AG08396 (cell line): ENCODE measurements around the gene ZNF107.

Experiments used
- DNase-seq: peaks from one replicate; pipeline ENCODE4 v3.0.0; 2012; ENCODE audit warnings: low spot score, mixed read lengths

Gene ZNF107

DNA sequence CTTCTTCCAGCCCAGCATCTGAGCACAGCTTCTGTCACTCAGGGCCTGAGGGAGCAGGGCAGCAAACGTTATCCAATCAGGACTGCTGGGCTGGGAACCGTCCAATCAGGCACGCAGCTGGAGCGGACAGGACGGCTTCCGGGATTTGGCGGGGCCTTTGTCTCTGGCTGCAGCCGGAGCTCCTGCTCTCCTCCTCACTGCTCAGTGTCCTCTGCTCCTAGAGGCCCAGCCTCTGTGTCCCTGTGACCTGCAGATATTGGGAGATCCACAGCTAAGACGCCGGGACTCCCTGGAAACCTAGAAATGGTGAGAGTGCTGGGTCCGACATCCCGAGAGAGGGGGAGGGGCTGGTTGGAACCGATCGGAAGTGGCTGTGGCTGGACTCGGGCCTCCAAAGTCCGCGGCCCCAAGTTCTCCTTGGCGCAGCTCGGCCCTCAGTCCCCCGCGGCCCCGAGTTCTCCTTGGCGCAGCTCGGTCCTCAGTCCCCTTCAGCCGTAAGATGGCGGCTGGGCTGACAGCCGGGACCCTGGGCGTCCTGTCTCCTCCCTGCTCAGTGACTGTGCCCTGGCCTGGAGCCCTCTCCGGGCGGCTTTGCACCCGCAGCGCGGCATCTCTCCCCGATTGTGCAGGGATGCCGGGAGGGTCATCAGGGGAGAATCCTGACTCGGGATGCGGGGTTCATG is at the start of gene ZNF107:
Gene ZNF107, plus strand, starts transcription at position 154 of the 683 bp plus-strand sequence. Its CDS starts 150 bp downstream, at position 304.
- DNase-seq = peak; percentile 92

DNA sequence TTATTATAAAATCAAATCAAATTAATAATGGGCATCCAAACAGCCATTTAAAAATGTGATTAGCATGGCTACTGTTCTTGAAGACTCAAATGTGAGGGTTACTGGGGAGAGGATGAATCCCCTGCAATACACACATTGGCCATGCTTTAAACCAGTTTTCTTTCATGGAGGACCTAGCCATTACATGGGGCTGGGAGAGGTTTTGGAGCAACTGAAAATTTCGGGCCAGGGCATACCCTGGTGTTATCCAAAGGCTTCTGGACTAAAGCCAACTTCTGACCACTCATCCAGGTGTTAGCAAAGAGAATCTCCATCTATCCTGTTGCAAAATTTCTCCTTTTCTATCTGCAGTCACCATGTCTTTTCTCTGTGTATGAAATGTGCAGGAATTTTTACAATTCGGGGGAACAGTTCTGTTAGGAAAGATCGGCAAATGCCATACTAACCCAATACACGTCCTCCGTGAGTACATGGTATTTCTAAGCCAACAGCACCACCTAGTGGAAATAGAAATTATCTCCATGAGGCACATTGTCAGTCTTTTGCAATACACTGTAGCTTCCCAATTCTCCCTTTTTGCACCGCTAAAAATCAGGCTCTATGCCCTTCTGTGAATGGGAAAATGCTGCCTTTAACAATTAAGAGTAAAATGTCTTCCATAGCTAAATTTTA is 47.0 kb upstream of the ZNF107 start:
- DNase-seq = peak; percentile 14

DNA sequence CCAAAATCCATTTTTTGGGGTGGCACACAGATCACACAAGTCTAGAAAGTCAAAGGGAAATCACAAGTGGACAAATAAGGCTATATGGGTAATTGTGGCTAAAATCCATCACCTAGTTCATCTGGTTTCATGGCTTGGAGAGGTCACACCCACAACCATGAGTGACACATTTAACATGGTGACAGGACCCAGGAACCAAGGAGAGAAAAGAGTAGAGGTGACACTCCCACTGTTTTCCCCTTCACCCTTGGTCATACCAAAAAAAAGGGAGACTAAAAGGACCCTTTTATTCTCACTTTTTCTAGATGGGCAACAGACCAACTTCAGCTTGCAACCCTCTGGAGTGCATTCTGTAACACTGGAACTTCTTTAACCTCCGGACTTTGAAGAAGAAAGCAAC is 46.2 kb upstream of the ZNF107 start:
- no peak for DNase-seq

DNA sequence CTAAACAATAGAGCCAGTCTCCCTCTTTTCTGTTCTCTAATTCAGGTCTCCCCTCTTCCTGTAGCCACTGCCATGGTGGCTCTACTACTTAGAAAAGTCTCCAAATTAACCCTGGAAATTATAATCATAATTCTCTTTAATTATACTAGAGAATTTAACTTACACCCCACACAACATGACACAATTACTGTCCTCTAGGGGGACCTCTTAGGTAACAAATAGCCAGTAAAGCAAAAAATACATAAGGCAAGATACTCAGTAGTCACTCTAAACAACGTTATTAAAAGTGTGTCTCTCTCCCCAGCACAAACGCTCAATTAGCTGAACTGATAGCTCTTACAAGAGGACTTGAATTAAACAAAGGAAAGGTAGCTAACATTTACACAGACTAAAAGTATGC is 44.3 kb upstream of the ZNF107 start:
- DNase-seq = no peak

DNA sequence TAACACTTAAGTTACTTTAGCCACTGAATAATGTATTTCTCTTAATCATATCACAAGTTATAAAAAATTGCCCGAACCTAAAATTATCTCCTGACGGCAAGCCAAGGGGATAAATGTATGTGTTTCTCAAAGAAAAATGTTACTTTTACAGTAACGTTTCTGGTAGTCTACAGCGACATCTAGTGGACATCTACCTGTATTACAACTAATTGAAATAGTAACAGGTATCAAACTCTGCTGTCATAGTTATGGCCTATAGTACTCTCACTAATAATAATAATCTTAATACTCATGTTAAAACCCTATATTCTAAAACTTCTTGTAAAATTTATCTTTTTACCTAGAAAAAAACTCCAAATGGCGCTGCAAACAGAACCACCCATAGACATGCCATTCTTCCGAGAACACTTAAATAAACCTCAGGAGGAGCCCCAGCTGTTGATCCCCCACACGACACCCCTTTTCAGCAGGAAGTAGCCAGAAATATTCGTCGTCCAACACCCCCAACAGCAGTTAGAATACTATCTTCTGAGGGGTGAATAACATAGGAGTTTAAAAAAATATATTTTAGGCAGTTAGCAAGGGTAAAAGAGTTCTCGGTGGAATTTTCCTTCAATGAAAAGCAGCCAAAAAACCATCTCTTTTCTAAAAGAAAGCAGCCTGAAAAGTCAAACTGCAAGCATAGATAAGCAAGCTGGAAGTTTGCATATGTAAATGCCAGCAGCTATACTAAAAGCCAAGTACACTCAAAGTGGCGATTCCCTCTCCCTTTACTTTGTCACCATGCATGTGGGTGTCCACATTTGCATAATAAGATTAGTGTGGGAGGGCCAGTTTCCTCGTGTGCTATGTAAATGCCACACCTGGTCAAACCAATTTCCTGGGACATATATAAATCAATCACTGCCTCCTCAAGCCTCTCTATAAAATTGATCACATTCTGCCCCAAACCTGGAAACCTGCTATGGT is 40.5 kb upstream of the ZNF107 start:
- no peak for DNase-seq

DNA sequence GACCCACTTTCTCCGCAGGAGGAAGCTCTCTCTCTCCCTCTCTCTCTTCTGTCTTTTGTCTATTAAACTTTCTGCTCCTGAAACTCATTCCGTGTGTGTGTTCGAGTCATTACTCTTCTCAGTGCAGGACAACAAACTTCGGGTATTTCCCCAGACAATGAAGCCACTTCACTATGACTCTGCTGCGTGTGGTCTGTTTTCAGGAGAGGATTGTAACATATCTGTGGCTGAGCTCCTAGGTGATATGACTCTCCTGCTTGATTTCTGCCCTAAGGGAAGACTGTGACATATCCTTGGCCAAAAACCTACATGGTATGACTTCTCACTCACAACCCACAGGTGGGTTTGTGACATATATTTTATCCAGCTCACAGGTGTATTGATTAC is 39.9 kb upstream of the ZNF107 start:
- DNase-seq = no peak

DNA sequence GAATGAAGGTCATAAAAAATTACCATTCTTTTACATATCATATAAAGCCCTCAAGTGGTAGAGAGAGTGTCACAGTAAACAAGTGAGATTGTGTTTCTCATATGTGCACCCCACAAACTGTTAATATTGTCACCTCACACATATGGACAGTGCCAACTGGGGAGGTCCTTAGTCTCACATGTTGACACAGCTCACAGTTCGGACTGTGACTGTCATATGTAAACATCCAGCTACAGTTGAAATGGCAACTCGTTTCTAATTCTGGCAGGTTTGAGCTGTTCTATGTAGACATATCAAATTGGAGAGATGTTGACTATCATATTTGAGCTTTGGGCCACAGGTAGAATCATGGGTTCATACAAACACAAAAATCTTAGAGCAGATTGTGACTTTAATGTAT is 39.4 kb upstream of the ZNF107 start:
- DNase-seq = no peak

DNA sequence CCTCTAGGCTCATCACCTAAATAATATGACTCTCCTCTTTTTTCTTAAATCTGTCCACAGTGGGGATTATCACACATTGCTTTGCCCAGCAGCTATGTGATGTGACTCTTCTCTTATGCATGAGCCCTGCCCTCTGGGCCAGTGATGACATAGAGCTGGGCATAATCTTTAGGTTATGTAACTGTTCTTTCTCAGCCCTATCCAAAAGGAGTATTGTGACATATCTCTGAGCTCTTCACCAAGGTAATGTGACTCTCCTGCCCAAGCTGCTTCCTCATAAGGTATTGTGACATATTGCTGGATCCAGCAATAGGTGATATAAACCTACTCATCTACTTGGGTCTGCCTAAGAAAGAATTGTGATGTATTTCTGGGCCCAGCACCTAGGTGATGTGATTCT is 37.7 kb upstream of the ZNF107 start:
- DNase-seq = no peak

DNA sequence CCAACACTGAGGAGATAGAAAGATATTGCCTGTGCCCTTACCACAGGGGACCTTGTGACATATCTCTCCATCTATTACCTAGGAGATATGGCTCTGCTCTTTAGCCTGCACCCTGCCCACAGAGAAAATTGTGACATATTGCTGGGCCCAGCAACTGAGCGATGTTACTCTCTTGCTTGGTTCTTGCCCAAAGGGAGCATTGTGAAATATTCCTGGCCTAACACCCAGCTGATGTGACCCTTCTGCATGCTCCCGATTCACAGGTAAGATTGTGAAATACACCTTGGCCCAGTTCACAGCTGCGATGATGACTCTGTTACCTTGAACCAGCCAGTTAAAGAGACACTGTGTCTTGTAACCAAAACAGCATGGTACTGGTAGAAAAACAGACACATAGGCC is 37.2 kb upstream of the ZNF107 start:
- no peak for DNase-seq

DNA sequence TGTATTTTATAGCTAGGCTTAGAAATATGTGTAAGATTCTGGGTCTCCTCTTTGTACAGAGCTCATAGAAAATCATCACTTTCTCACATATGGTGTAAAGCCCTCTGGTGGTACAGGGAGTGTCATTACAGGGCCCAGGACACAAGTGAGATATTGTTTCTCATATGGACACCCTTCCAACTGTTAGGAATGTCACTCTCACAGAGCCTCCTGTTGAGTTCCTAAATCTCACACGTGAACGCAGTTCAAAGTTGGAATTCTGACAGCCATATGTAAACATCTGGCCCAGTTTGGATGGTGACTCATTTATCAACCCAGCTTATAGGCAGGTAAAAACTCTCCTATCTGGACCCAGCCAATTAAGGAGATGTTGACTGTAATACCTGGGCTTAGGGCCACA is 35.4 kb upstream of the ZNF107 start:
- DNase-seq = peak; percentile 10

DNA sequence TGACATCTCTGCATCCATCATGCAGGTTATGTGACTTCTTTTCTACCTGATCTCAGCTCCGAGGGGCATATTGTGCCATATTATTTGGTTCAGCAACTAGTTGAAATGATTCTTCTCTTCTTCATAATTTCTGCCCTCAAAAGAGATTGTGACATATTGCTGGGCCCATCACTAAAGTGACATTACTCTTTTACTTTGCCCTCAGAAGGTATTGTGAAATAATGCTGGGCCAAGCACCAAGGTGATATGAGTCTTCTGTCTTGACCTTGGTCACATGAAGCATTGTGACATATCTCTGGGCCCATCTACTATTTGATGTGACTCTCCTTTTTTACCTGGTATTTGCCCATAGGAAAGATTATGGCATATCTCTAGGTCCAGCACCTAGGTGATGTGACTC is 33.9 kb upstream of the ZNF107 start:
- no peak for DNase-seq

DNA sequence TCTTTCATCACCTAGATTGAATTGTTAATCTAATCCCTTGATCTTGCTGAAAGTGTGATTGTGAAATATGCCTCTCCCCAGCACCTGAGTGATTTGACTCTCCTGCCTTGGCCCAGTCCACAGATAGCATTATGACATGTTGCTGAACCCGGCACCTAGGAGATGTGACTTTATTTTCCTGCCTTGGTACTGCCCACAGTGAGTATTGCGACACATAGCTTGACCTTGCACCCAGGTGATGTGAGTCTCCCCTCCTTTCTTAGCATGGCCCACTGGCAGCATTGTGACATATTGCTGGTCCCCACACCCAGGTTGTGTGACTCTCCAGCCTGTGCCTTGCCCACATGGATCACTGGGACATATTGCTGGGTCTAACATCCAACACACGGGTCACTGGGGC is 32.5 kb upstream of the ZNF107 start:
- no peak for DNase-seq

DNA sequence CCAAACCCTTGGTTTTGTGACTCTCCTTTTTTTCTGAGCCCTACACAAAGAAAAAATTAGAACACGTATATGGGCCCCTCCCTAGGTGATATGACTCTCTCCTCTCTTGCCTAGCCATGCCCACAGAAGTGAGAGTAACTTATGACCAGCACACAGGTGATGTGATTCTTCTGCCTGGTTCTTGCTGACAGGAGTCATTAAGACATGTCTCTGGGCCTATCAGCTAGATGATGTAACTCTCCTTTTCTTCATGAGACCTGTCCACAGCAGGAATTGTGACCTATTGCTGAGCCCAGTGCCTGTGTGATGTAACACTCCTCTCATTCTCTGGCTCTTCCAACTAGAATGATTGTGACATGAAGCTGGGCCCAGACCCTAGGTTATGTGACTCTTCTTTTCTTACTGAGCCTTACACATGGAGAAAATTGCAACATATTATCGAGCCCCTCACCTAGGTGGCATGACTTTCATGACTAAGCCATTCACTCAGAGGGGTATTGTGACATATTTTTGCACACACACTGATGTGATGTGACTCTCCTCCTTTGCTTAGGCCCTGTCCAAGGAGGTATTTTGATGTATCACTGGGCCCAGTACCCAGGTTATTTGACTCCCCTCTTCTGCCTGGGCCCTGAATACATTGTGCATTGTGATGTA is 31.4 kb upstream of the ZNF107 start:
- DNase-seq = no peak

DNA sequence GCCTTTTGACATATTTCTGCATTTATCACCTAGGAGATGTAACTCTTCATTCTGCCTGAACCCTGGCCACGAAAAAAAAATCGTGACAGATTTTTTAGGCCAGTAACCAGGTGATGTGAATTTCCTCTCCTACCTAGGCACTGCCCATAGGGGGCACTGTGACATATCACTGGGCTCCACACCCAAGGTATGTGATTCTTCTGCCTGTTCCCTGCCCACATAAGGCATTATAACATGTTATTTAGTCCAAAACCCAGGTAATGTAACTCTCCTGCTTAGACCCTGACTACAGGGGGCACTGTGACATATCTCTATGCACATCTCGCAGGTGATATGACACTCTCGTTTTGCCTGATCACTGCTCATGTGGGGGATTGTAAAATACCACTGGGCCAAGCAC is 29.5 kb upstream of the ZNF107 start:
- no peak for DNase-seq

DNA sequence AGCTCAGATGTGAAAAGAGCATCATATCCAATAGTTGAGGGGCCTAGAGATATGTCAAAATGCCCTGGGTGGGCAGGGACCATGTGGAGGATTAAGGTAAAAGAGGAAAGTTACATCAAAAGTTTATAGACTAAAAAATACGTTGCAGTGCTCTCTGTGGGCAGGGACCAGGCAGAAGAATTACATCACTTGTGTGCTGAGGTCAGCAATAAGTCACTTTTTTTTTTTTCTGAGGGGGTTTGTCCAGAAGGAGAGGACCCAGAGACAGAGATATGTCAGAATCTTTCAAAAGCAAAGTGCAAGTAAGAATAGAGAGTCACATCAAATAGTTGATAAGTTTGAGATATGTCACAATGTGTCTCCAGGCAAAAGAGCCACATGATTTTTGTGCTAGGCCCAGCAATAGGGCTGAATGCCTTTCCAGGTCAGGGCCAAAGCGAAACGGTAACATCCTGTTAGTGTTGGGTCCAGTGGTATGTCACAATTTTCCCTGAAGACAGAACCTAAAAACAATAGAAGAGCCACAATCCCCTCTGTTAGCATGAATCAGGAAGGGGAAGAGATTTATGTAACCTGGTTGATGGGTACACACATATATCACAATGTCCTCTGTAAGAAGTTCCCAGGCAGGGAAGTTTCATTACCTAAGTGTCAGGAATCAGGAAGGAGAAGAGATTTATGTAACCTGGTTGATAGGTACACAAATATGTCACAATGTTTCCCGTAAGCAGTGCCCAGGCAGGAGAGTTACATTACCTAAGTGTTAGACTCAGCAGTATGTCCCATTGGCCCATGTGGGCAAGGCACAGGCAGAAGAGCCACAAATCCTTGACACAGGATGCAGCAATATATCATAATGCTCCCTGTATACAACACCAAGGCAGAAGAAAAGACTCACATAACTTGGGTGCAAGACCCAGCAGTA is 28.1 kb upstream of the ZNF107 start:
- no peak for DNase-seq

DNA sequence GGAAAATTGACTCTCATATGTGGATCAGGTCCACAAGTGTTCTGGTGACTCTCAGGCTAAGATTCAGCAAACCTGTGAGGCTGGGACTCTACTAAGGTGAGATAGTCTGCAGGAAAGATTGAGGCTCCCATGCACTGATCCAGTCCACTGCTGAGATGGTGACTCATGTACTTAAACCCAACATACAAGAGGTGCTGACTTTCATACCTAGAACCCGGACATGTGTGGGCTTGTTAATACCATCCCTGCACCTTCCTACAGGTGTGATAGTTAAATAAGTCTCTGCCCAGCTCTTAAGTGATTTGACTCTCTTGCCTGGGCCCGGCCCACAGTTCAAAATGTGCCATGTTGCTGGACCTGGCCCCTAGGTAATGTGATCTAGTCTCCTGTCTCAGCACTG is 27.1 kb upstream of the ZNF107 start:
- DNase-seq = no peak

DNA sequence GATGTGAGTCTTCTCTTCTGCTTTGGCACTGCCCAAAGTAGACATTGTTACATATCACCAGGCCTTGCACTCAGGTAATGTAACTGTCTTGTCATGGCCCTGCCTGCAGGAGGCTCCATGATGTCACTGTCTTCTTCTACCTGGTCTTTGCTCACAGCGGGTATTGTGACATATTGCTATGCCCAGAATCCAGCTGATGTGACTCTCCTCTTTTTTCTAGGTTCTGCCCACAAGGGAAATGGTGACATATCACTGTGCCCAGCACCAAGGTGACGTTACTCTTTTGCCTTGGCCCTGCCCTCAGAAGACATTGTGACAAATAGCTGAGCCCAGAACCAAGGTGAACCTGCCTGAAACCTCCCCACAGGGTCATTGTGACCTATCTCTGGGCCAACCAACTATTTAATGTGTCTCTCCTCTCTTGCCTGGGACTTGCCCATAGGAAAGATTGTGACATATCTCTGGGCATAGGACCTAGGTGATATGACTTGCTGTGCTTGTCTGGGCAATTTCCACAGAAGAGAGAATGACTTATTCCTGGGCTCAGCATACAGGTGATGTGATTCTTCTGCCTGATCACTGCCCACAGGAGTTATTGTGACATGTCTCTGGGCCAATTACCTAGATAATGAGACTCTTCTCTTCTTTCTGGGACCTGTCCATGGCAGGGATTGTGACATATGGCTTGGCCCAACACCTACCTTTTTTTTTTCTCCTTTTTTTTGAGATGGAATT is 26.5 kb upstream of the ZNF107 start:
- no peak for DNase-seq

DNA sequence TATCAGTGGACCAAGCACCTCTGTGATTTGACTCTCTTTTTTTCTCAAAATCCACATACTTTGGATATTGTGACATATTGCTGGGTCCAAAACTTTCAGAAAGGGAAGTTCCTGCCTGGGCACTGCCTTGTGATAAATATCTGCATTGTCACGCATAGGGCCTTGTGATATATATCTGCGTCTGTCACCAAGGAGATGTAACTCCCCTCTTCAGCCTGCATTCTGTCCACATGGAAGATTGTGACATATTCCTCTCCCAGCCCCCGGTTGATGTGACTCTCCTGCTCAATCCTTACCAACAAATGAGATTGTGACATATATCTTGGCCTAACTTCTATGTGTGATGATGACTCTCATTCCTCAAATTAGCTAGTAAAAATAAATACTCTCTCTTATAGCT is 25.4 kb upstream of the ZNF107 start:
- DNase-seq = no peak

DNA sequence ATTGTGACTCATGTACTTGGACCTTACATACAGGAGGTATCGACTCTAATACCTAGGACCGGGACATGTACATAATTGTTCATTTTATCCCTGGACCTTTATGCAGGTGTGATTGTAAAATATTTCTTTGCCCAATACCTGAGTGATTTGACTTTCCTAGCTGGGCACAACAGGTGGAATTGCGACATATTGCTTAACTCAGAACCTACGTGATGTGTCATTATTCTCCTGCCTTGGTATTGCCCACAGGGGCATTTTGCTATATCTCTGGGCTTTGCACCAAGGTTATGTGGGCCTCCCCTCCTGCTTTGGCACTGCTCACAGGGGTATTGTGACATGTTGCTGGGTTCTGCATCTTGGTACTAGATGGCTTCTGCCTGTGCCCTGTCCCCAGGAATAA is 23.9 kb upstream of the ZNF107 start:
- no peak for DNase-seq

DNA sequence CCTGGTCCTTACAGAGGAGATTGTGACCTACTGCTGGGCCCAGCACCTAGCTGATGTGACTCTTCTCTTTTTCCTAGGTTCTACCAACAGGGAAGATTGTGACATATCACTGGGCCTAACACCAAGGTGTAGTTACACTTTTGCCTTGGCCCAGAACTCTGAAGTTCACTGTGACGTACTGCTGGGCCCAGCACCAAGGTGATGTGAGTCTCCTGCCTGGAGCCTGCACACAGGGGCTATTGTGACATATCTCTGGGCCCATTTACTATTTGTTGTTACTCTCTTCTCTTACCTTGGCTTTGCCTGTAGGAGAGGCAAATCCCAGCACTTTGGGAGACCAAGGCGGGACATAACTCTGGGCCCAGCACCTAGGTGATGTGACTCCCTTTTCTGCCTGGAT is 23.1 kb upstream of the ZNF107 start:
- DNase-seq = no peak

DNA sequence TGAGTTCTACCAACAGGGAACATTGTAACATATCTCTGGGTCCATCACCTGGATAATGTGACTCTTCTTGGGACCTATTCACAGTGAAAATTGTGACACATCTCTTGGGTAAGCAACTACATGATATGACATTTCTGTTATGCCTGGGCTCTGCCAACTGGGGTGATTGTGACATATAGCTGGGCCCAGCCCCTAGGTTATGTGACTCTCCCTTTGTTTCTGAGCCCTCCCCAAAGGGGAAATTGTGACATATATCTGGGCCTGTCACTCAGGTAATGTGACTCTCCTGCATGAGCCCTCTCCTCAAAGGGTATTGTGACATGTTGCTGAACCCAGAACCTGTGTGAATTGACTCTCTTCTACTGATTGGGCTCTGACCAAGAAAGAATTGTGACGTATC is 22.4 kb upstream of the ZNF107 start:
- no peak for DNase-seq
